Measurements from ENCODE around the gene UPK3A. TPM values are rescaled to one million over a fixed set of nuclear protein-coding genes. Genes with fewer than 3 reads are reported as not detected.
A peak's percentile ranks its signal among the peaks of the same experiment; 100 is the strongest.

UPK3A gene
- total RNA-seq, 4 donors from 2014 or later, result not detected

- Histone ChIP-seq H3K27ac (replicated peaks in 1 of 4) (peak overlapping the region; percentile 83 to 92 (median 86)), H3K4me1 (peaks cover 27 to 65% (median 53%) of the 10 kb centered on the region in 4 donors), H3K4me3 (peak overlapping the region in 1 of 4 donors; percentile 24), H3K9me3 (no peaks in the 10 kb centered on the region), H3K36me3 (no peaks in the 10 kb centered on the region), H3K27me3 (no peaks in the 10 kb centered on the region)
- 88% methylated on average over 9 of the region's 9 CpGs for WGBS
- intact Hi-C loops (cut with DNase I), result loop anchor here (5.0 kb wide), 1 partner anchor 235 kb away; no protein-coding TSS in a partner anchor
- TF ChIP-seq POLR2A (IDR thresholded peaks at IDR 0.05; ENCODE audit: low read depth) (no peak), POLR2AphosphoS5 (IDR thresholded peaks at IDR 0.05) (no peak), CTCF (IDR thresholded peaks at IDR 0.05) (no peak), EP300 (IDR thresholded peaks at IDR 0.05) (no peak)
- no peak for DNase-seq (ENCODE audit: extremely low spot score)
Observed at GRCh38 chr22:45316796-45317526, 32.2 kb downstream of the UPK3A start.

- peaks cover 27 to 65% (median 51%) of the 10 kb centered on the region in 4 donors for H3K4me1 ChIP-seq
- peak overlapping the region in 3 of 4 donors; percentile 7 to 24 (median 10) for H3K4me3 ChIP-seq
- peak overlapping the region; percentile 83 to 92 (median 86) for H3K27ac ChIP-seq (replicated peaks in 1 of 4)
- TF ChIP-seq EP300 (IDR thresholded peaks at IDR 0.05), result no peak
- TF ChIP-seq POLR2AphosphoS5 (IDR thresholded peaks at IDR 0.05), result peak; percentile 17 to 72
- peak; percentile 39 to 60 (median 59) for TF ChIP-seq CTCF (IDR thresholded peaks at IDR 0.05)
- no peak for TF ChIP-seq POLR2A (IDR thresholded peaks at IDR 0.05; ENCODE audit: low read depth)
- intact Hi-C loops (cut with DNase I), result loop anchor here (5.0 kb wide), 1 partner anchor 235 kb away; no protein-coding TSS in a partner anchor
- no peak for DNase-seq (ENCODE audit: extremely low spot score)
- H3K9me3 ChIP-seq, result no peaks in the 10 kb centered on the region
- 35% methylated on average over 14 of the region's 19 CpGs for WGBS
- peaks cover 3 to 4% (median 3%) of the 10 kb centered on the region in 4 donors for H3K36me3 ChIP-seq
- no peaks in the 10 kb centered on the region for H3K27me3 ChIP-seq
Observed at GRCh38 chr22:45317551-45318167, 32.9 kb downstream of the UPK3A start.

GRCh38 chr22:45318168-45318557, 33.4 kb downstream of the UPK3A start:
- Histone ChIP-seq H3K27ac (replicated peaks in 1 of 4) (peak overlapping the region; percentile 83 to 92 (median 86)), H3K27me3 (no peaks in the 10 kb centered on the region), H3K4me1 (peaks cover 27 to 65% (median 51%) of the 10 kb centered on the region in 4 donors), H3K9me3 (no peaks in the 10 kb centered on the region), H3K36me3 (peaks cover 5 to 9% (median 8%) of the 10 kb centered on the region in 4 donors), H3K4me3 (peak overlapping the region in 3 of 4 donors; percentile 10 to 24 (median 11))
- peak; percentile 97 for DNase-seq (ENCODE audit: extremely low spot score)
- WGBS, result 5% methylated on average over 8 of the region's 8 CpGs
- intact Hi-C loops (cut with DNase I), result loop anchor here (5.0 kb wide), 1 partner anchor 234 kb away; no protein-coding TSS in a partner anchor
- TF ChIP-seq CTCF (IDR thresholded peaks at IDR 0.05) (no peak), POLR2A (IDR thresholded peaks at IDR 0.05; ENCODE audit: low read depth) (no peak), EP300 (IDR thresholded peaks at IDR 0.05) (no peak), POLR2AphosphoS5 (IDR thresholded peaks at IDR 0.05) (peak; percentile 7 to 24)

GRCh38 chr22:45318558-45319323, 34.0 kb downstream of the UPK3A start:
- H3K27me3 ChIP-seq, result no peaks in the 10 kb centered on the region
- H3K27ac ChIP-seq (replicated peaks in 1 of 4), result peak overlapping the region; percentile 83 to 92 (median 86)
- peak overlapping the region in 3 of 4 donors; percentile 10 to 24 (median 11) for H3K4me3 ChIP-seq
- TF ChIP-seq CTCF (IDR thresholded peaks at IDR 0.05), result no peak
- no peak for TF ChIP-seq POLR2AphosphoS5 (IDR thresholded peaks at IDR 0.05)
- no peak for TF ChIP-seq POLR2A (IDR thresholded peaks at IDR 0.05; ENCODE audit: low read depth)
- TF ChIP-seq EP300 (IDR thresholded peaks at IDR 0.05), result no peak
- 39% methylated on average over 12 of the region's 12 CpGs for WGBS
- H3K4me1 ChIP-seq, result peaks cover 27 to 60% (median 49%) of the 10 kb centered on the region in 4 donors
- intact Hi-C loops (cut with DNase I), result loop anchor here (5.0 kb wide), 1 partner anchor 234 kb away; no protein-coding TSS in a partner anchor
- H3K36me3 ChIP-seq, result peaks cover 11 to 15% (median 14%) of the 10 kb centered on the region in 4 donors
- no peak for DNase-seq (ENCODE audit: extremely low spot score)
- no peaks in the 10 kb centered on the region for H3K9me3 ChIP-seq
